ENCODE results near the gene RAB8A.
A peak's percentile ranks its signal among the peaks of the same experiment; 100 is the strongest.

Gene RAB8A

DNA sequence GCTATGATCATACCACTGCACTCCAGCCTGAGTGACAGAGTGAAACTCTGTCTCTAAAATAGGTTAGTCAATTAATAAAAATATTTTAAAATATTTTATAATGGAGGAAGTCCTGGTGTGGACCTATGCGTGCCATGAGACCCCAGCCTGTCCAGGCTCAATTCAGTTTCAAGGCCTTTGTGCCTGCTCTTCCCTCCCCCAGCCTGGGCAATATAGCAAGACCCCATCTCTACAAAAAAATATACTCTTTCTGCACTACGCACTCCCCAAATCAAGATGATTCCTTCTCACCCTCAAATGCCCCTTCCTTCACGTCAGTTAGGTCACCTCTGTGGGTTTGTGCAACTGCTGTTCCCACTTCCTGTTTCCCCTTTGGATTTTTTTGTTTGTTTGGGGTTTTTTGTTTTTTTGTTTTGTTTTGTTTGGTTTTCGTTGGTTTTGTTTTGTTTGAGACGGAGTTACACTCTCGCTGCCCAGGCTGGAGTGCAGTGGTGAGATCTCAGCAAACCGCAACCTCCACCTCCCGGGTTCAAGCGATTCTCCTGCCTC, 30.4 kb downstream of the RAB8A start:
- DNase-seq (ENCODE audit: low read depth, low spot score) = no peak

DNA sequence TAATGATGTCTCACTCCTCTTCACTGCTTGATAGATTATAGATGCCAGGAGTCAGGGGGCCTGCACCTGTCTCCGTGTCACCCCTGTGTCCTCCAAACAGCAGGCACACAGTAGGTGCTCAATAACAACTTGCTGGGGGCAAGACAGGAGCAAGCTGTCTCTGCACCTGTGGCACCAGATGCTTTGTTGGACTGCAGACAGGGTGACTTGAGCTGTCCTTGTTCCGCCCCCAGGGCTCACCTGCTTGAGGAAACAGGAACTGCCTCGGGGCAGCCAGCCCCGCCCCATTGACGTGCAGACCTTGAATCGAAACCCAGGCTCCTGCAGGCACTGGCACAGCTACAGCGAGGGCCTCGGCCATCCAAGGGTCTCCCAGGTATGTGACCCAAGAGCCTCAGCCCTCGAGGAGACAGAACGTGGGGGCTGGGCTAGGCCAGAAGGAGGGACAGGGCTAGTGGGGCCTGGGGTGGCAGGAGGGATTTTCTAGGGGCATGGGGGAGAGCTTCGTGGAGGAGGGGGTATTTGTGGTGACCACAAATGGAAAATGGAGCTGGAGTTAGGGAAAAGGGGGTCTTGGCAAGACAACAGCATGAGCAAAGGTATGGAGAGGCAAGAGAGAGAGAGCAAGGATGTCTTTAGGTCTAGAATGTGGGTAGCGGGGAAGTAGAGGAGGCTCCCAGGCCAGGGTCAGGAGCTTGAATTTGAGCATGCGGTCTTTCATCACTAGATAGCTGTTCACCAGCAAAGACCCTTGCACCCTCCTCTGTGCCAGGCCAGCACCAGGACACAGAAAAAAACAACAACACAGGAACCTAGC, 31.9 kb downstream of the RAB8A start, which contains the start of gene HSH2D:
Gene HSH2D, plus strand, starts transcription at position 287 of the 817 bp plus-strand sequence. CDS start 5,066 bp downstream, outside the sequence.
- no peak for DNase-seq (ENCODE audit: low read depth, low spot score)

DNA sequence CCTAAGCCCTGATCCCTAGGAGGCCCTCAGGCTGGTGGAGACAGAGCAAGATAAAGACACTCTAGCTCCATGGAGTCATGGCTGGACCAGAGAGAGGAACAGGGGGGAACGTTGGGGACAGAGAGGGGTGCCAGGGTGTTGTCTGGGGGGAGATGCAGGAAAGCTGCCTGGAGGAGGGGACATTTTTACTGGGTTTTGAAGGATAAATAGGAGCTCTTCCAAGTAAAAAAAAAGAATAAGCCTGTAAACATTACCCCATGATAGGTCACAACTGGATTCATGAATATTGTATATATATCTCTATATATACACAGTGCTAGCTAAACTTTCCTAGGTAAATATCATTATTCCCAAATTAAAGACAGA, 32.5 kb downstream of the RAB8A start:
- DNase-seq (ENCODE audit: low read depth, low spot score) = no peak

DNA sequence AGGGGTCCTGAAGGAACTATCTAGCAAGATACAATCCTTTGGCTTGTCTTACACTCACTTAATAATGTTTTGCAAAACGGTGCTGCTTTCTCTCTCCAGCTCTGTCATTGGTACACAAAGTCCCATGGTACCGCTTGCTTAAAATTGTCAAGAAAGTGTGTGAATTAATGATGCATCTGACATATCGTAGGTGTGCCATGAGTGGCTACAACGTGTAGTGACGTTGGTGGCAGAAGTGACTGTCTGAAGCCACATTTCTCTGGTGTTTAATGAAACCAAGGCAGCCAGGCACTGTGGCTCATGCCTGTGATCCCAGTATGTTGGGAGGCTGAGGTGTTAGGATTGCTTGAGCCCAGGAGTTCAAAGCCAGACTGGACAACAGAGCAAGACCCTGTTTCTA, 34.4 kb downstream of the RAB8A start:
- no peak for DNase-seq (ENCODE audit: low read depth, low spot score)

DNA sequence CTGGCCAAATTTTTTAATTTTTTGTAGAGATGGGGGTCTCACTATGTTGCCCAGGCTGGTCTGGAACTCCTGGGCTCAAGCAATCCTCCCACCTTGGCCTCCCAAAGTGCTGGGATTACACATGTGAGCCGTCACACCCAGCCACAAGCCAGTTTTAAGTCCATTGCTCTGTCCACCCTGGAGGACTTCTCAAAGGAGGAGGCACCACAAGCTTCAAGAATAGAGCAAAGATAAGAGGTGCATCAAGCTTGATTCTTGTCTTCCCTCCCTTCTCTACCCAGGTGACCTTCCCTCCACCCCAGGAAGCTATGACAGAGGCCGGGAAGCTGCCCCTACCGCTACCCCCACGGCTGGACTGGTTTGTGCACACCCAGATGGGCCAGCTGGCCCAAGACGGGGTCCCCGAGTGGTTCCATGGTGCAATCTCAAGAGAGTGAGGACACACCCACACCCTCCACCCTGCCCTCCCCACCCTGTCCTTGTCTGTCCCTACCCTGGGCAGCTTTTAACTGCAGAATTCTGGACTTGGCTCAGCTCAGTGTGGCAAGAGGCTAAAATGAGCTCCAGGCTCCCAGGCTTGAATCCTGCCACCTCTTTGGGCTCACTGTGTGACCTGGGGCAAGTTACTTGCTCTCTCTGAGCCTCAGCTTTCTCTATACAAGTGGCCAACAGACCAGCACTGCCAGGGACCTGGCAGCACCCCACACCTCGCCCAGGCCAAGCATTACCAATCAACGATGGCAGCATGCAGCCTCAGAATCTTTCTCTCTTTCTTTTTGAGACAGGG, 36.9 kb downstream of the RAB8A start:
- no peak for DNase-seq (ENCODE audit: low read depth, low spot score)

DNA sequence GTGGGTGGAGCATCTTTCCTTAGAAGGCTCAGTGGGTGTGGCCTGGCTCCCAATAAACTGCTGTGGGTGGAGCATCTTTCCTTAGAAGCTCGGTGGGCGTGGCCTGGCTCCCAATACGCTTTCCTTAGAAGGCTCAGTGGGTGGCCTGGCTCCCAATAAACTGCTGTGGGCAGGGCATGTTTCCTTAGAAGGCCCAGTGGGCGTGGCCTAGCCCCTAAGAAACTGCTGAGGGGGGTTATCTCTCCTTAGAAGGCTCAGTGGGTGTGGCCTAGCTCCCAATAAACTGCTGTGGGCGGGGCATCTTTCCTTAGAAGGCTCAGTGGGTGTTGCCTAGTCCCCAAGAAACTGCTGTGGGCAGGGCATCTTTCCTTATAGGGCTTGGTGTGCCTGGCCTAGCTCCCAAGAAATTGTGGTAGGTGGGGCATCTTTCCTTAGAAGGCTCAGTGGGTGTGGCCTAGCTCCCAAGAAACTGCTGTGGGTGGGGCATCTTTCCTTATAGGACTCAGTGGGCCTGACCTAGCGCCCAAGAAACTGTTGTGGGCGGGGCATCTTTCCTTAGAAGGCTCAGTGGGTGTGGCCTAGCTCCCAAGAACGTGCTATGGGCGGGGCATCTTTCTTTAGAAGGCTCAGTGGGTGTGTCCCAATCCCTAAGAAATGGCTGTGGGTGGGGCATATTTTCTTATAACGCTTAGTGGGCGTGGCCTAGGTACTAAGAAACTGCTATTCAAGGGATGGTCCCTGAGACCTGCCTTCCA, 42.1 kb downstream of the RAB8A start:
- no peak for DNase-seq (ENCODE audit: low read depth, low spot score)

DNA sequence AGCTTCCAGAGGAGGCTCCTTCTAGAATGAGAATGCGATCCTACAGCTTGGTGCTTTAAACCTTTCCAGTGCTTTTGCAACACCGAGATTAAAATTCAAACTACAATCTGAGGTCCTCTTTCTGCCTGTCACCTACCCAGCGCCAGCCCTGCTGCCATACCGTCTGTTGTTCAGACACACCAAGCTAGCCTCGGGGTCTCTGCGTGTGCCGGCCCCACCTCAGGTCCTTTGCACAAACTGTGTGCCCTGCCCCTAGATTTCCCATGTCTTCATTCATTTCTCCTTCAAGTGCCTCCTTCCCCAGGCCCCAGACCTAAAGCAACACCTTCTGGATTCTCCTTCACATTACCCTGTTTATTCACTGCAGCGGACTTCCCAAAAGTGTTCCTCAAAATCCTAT, 42.9 kb downstream of the RAB8A start:
- DNase-seq (ENCODE audit: low read depth, low spot score) = no peak

DNA sequence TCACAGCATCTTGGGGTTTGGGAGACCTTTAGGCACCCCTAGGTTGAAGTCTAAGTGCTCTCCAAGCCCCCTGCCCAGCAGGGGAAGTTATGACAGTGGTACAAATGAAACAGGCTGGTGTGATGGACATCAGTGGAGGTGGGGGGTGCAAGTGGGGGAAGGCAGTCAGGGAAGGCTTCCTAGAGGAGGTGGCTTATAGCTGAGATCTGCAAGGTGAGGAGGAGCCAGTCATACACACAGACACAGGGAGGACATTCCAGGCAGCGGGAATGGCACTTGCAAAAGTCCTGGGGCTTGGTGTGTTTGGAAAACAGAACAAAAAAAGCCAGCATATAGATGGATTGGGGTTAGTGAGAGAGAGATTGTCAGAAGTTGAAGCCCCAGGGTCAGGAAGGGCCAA, 43.4 kb downstream of the RAB8A start:
- DNase-seq (ENCODE audit: low read depth, low spot score) = no peak

DNA sequence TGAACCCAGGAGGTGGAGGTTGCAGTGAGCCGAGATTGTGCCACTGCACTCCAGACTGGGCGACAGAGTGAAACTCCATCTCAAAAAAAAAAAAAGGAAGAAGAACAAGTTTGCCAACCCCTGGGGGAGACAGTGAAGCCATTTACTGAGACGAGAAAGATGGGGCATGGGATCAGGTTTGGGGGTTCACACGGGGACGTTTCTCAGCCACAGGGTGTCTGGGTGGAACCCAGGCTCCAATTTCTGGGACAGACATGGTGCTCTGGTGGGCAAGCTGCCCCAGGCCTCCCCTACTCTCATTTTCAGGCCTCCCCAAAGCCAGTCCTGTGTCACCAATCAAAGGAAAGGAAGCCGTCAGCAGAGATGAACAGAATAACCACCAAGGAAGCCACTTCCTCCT, 45.2 kb downstream of the RAB8A start:
- DNase-seq (ENCODE audit: low read depth, low spot score) = no peak

DNA sequence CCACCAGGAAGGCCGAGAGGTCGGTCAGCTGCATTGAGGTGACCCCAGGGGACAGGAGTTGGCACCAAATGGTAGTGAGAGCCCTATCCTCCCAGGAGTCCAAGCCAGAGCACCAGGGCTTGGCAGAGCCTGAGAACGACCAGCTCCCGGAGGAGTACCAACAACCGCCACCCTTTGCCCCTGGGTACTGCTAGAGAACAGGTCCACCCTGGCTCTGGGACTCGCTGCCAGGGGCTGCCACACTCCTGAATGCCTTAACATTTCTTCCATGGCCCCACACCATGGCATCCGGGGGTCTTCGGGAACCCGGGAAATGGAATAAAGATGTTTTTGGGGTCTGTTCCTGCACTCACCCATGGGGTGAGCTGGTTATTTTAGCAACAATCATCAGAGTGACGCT, 45.9 kb downstream of the RAB8A start:
- no peak for DNase-seq (ENCODE audit: low read depth, low spot score)

DNA sequence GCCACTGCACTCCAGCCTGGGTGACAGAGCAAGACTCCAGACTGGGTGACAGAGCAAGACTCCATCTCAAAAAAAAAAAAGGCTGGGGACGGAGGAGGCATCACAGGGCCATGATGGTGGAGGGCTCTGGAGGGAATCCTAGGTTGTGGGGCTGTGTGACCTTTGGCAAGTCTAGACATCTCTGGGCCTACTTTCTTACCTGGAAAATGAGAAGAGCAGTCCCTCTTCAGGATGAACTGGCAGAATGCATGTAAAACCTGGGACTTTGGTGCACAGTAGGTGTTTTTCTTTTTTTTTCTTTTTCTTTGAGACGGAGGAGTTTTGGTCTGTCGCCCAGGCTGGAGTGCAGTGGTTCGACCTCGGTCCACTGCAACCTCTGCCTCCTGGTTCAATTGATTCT, 48.0 kb downstream of the RAB8A start:
- no peak for DNase-seq (ENCODE audit: low read depth, low spot score)

DNA sequence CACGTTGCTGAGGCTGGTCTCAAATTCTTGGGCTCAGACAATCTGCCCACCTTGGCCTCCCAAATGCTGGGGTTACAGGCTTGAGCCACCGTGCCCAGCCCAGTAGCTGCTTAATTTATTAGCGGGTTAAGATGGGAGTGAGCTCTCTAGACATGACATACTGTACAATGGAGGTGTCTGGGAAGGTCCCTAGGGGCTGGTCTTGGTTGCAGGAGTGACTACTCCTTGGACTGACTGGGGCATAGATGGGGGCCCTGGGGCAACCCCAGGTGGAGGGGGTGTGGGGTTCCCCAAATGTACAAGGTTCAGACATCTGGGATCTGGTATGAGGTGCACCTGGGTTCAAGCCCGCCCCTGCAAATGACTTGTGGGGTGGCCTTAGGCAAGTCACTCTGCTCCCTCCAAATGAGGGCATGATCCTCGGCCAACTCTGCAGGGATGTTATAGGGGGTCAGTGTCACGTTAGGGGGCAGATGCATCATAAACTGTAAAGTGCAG, 48.8 kb downstream of the RAB8A start:
- DNase-seq (ENCODE audit: low read depth, low spot score) = no peak

DNA sequence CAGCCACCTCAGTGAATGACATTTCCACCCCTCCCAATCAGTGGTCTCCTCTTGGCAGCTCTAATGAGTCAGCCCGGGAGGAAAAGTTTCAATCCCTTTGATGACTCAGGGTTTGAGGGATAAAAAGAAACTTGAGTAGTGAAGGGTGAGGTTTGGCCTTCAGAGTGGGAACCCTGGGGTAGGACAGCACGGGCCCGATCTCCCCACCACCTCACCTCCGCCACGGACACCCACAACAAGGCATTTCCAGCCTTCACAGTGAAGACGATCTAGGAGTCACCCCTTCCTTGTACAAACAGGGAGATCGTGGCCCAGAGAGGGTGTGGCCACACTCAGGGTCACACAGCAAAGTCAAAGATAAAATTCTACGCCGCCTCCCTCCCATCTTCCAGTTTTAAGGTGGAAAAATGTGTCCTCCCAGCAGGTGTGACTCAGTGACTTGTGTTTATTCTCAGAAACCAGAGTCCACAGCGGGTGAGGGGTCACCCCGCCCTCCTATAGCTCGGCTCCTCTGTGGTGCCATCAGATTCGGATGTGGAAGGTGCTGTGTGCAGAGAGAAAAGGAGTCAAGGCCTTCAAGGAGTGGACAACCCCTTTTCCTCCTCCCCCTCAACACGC, 49.4 kb downstream of the RAB8A start:
- DNase-seq (ENCODE audit: low read depth, low spot score) = no peak

DNA sequence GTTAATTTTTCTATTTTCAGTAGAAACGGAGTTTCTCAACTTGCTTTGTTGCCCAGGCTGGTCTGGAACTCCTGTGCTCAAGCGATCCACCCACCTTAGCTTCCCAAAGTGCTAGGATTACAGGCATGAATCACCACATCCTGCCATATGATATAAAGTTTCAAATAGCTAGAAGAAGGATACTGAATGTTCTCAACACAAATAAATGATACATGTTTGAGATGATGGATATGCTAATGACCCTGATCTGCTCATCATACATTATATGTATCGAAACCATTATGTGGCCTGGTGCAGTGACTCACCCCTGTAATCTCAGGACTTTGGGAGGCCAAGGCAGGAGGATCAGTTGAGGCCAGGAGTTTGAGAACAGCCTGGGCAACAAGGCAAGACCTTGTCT, 50.2 kb downstream of the RAB8A start:
- DNase-seq (ENCODE audit: low read depth, low spot score) = peak; percentile 16

DNA sequence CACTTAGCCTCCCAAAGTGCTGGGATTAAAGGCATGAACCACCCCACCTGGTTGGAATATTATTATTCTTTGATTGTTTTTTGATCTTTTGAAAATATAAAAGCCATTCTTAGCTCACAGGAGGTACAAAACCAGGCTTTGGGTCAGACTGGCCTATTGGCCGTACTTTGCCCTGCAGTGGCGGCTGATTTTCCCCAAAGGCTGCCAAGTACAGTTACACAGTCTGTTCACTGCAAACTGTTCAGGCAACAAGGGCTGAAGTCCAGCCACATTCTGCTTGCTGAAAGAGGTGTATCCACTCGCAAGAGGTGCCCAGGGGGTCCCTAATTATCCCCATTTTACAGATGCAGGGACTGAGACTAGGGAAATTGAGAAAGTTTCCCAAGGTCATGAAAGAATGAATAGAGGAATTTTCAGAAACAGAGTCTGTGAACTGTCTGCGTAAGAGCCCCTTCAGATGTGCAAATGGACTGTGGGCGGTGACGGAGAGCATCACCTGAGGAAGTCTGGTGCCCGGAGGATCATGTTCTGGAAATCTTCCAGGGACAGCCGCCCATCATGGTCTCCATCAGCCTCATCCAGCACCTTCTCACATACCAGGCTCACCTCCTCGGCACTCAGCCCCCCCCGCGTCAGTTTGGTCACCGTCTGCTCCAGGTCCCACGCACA, 52.7 kb downstream of the RAB8A start:
- no peak for DNase-seq (ENCODE audit: low read depth, low spot score)

DNA sequence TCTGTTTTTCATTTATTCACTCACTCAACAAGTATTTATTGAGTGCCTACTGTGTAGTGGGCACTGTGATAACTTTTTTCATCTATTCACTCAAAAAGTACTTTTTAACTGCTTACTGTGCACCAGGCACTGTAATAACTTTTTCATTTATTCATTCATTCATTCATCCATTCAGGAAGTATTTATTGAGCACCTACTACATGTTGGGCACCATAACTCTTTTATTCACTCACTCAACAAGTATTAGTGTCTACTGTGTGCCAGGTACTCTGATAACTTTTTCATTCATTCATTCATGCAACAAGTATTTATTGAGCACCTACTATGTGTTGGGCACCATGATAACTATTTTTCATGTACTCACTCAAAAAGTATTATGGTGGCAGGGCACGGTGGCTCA, 54.7 kb downstream of the RAB8A start:
- no peak for DNase-seq (ENCODE audit: low read depth, low spot score)

DNA sequence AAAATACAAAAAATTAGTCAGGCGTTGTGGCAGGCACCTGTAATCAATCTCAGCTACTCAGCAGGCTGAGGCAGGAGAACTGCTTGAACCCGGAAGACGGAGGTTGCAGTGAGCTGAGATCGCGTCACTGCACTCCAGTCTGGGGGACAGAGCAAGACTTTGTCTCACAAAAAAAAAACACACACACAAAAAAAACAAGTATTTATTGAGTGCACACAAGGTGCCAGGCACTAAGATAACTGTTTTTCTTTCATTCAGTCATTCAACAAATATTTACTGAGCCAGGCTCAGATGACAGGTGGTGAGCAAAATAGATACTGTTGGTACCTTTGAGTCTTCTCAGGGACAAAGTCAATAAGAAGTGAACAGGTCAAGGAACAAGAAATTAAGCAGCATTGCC, 55.4 kb downstream of the RAB8A start:
- no peak for DNase-seq (ENCODE audit: low read depth, low spot score)

DNA sequence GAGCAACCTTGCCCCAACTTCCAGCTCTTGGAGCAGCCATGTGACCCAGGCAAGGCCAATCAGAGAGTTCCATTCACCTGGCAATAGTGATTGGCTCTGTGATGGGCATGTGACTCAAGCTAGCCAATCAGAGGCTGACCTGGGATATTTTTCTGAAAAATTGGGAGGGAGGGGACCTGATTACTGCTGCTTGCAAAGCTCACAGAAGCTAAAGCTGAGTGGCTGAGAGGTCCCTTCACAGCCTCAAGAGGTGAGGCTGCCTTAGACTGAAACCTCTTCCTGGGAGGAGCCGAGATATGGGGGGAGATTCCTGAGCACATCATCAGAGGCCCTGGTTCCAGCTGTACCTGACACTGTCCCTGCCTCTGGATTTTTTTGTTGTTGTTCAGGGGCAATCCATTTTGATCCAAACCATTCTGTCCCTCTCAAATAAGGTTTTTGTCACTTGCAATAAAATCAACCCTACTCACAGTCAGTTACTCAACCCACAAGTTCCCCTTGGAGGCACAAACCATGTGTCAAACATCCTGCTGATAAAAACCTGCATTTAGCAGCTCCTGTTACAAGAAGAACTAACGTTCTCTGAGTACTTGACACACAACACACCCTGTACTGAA, 56.9 kb downstream of the RAB8A start:
- DNase-seq (ENCODE audit: low read depth, low spot score) = no peak

DNA sequence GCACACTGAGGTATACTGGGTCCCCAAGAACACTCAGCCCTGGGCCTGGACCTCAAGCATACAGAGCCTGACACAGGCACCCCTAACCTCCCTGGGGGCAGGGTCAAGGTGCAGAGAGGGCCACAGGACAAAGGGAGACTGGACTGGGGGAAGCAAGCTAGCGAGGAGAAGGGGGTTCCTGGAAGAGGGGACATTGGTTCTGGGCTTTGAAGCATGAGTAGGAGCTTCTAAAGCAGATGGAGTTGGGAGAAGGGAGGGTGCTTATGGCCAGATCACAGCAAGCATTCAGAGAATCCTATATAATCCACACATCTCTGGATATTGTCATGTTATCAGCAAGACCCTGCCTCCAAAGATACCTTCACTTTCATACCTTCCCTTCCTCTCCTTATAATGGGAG, 58.4 kb downstream of the RAB8A start:
- no peak for DNase-seq (ENCODE audit: low read depth, low spot score)

DNA sequence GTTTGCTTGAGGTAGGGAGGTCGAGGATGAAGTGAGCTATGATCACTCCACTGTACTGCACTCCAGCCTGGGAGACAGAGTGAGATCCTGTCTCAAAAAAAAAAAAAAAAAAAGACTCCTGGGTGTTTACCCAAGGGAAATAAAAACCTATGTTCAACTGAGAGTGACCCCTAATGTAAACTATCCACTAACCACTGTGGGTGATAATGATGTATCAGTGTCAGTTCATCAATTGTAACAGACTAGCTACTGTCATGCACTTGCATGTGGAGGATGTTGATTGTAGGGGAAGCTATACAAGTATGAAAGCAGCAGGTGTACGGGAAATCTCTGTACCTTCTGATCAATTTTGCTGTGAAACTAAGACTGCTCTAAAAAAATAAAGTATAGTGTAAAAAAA, 64.3 kb downstream of the RAB8A start:
- no peak for DNase-seq (ENCODE audit: low read depth, low spot score)

Data from brain pericyte (primary cell).